Neural cell (in vitro differentiated cells): ENCODE measurements around the gene PMPCA.

Experiments used
- EP300 ChIP-seq: fragments of 450-650 bp; conservative IDR thresholded peaks from 2 replicates; pipeline ENCODE4 v1.6.1; 2014; ENCODE audit warnings: antibody characterized with exemption, mild to moderate bottlenecking, moderate library complexity; ENCODE audit not compliant: poor library complexity, severe bottlenecking
- EZH2 ChIP-seq: fragments of 200-600, 300-800 bp; shearing (Covaris generic), sonication (generic); IDR thresholded peaks from 2 replicates; pipeline ENCODE4 v1.6.1; 2014; ENCODE audit warnings: antibody characterized with exemption, low read length, borderline replicate concordance, mild to moderate bottlenecking; ENCODE audit not compliant: insufficient read depth, poor library complexity, severe bottlenecking
- POLR2AphosphoS5 ChIP-seq: IDR thresholded peaks from 2 replicates; pipeline ENCODE4 v1.6.1; 2012
- RAD21 ChIP-seq: fragments of 450-650 bp; conservative IDR thresholded peaks from 2 replicates; pipeline ENCODE4 v1.6.1; 2014; ENCODE audit warnings: antibody characterized with exemption, mild to moderate bottlenecking, moderate library complexity
- SMC3 ChIP-seq: fragments of 450-650 bp; conservative IDR thresholded peaks from 2 replicates; pipeline ENCODE4 v1.6.1; 2014; ENCODE audit warnings: antibody characterized with exemption, mild to moderate bottlenecking, moderate library complexity; ENCODE audit not compliant: poor library complexity
- TAF1 ChIP-seq: IDR thresholded peaks from 2 replicates; pipeline ENCODE4 v1.6.1; 2012; ENCODE audit warnings: low read depth
- TF ChIP-seq, protein P1 (sequence below): fragments of 450-650 bp; IDR thresholded peaks from 2 replicates; pipeline ENCODE4 v1.5.1; 2014; ENCODE audit warnings: antibody characterized with exemption, mild to moderate bottlenecking, moderate library complexity; ENCODE audit not compliant: poor library complexity, severe bottlenecking
- TF ChIP-seq, protein P2 (sequence below): IDR thresholded peaks from 2 replicates; pipeline ENCODE4 v1.6.1; 2012; ENCODE audit warnings: borderline replicate concordance

DNA sequence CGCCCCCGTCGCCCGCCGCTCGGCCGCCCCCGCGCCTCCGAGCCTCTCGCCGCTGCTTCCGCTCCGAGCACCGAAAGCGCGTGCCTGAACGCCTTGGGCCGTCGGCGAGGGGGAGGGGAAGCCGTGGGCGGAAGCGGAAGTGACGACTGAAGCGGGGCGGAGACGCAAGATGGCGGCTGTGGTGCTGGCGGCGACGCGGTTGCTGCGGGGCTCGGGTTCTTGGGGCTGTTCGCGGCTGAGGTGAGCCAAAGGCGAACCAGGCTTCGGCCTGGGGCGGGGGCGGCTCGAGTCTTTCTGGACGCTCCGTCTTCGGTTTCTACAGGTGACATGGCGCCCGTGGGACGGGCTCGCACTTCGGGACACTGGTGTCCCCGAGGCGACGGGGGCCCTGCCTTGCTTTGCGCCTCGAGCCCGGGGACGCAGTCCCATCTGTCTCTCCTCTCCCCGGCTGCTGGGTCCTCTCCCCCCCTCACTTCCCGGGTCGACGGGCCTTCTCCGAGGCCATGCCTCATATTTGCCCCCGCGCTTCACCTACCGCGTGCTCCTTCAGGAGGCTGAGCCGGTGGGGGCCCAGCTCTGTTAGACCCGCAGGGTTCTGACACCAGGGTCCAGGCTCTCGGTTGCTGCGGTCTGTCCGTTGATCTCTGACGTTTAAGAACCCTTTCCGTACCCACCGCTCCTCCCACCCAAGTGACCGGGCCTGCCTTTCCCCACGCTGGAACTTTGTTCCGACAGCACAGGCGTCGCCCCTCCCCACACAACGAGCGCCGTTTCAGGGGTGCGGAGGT, at the start of gene PMPCA, which contains the start of gene ENTR1:
- TF ChIP-seq, protein P1, sequence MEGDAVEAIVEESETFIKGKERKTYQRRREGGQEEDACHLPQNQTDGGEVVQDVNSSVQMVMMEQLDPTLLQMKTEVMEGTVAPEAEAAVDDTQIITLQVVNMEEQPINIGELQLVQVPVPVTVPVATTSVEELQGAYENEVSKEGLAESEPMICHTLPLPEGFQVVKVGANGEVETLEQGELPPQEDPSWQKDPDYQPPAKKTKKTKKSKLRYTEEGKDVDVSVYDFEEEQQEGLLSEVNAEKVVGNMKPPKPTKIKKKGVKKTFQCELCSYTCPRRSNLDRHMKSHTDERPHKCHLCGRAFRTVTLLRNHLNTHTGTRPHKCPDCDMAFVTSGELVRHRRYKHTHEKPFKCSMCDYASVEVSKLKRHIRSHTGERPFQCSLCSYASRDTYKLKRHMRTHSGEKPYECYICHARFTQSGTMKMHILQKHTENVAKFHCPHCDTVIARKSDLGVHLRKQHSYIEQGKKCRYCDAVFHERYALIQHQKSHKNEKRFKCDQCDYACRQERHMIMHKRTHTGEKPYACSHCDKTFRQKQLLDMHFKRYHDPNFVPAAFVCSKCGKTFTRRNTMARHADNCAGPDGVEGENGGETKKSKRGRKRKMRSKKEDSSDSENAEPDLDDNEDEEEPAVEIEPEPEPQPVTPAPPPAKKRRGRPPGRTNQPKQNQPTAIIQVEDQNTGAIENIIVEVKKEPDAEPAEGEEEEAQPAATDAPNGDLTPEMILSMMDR, result no peak
- TF ChIP-seq SMC3 (no peak), EZH2 (no peak), POLR2AphosphoS5 (peak; percentile 99), RAD21 (no peak), EP300 (peak; percentile 48), TAF1 (peak; percentile 71)
- TF ChIP-seq, protein P2, sequence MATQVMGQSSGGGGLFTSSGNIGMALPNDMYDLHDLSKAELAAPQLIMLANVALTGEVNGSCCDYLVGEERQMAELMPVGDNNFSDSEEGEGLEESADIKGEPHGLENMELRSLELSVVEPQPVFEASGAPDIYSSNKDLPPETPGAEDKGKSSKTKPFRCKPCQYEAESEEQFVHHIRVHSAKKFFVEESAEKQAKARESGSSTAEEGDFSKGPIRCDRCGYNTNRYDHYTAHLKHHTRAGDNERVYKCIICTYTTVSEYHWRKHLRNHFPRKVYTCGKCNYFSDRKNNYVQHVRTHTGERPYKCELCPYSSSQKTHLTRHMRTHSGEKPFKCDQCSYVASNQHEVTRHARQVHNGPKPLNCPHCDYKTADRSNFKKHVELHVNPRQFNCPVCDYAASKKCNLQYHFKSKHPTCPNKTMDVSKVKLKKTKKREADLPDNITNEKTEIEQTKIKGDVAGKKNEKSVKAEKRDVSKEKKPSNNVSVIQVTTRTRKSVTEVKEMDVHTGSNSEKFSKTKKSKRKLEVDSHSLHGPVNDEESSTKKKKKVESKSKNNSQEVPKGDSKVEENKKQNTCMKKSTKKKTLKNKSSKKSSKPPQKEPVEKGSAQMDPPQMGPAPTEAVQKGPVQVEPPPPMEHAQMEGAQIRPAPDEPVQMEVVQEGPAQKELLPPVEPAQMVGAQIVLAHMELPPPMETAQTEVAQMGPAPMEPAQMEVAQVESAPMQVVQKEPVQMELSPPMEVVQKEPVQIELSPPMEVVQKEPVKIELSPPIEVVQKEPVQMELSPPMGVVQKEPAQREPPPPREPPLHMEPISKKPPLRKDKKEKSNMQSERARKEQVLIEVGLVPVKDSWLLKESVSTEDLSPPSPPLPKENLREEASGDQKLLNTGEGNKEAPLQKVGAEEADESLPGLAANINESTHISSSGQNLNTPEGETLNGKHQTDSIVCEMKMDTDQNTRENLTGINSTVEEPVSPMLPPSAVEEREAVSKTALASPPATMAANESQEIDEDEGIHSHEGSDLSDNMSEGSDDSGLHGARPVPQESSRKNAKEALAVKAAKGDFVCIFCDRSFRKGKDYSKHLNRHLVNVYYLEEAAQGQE, result peak; percentile 61
